NCI-H69 (cell line): ENCODE data around the gene MYL6.

Source experiments
- DNase-seq: peaks from one replicate; lab custom pipeline; 2025; lab: John Stamatoyannopoulos, UW

MYL6 gene

GRCh38 chr12:56158029-56158925 lies at the start of gene MYL6:
MYL6 (plus strand) TSS chr12:56158359; CDS start chr12:56158402, 43 bp downstream.
- DNase-seq, result peak; percentile 100

- no peak for DNase-seq
These were observed 47.6 kb upstream of the MYL6 start for GRCh38 chr12:56110571-56110970.

- DNase-seq, result no peak
These were observed 44.1 kb upstream of the MYL6 start for GRCh38 chr12:56114084-56114483.

- DNase-seq, result peak; percentile 72
These were observed 42.8 kb upstream of the MYL6 start for GRCh38 chr12:56115329-56115728.

- peak; percentile 97 for DNase-seq
These were observed 41.7 kb upstream of the MYL6 start, which contains the start of gene RPL41 for GRCh38 chr12:56116267-56117081. RPL41 (plus strand) TSS chr12:56116633.

GRCh38 chr12:56117082-56117706 lies 41.0 kb upstream of the MYL6 start:
- peak; percentile 50 for DNase-seq

GRCh38 chr12:56117778-56118687 lies 40.1 kb upstream of the MYL6 start, which contains the start of gene ZC3H10:
ZC3H10 (plus strand) TSS chr12:56118266; CDS start chr12:56120563, 2,297 bp downstream.
- peak; percentile 100 for DNase-seq

- DNase-seq, result peak; percentile 46
These were observed 39.3 kb upstream of the MYL6 start for GRCh38 chr12:56118688-56119357.

- peak; percentile 91 for DNase-seq
These were observed 38.8 kb upstream of the MYL6 start for GRCh38 chr12:56119361-56119796.

- no peak for DNase-seq
These were observed 37.9 kb upstream of the MYL6 start for GRCh38 chr12:56120158-56120846.

- no peak for DNase-seq
These were observed 36.8 kb upstream of the MYL6 start for GRCh38 chr12:56121204-56121870.

GRCh38 chr12:56122637-56123036 lies 35.5 kb upstream of the MYL6 start:
- DNase-seq, result peak; percentile 76

GRCh38 chr12:56124133-56124532 lies 34.0 kb upstream of the MYL6 start:
- no peak for DNase-seq

- DNase-seq, result no peak
These were observed 31.4 kb upstream of the MYL6 start for GRCh38 chr12:56126732-56127239.

GRCh38 chr12:56127485-56127887 lies 30.7 kb upstream of the MYL6 start:
- no peak for DNase-seq

GRCh38 chr12:56127888-56128669 lies 30.1 kb upstream of the MYL6 start, which contains the start of gene ESYT1:
ESYT1 (plus strand) TSS chr12:56128267; CDS start chr12:56128320, 53 bp downstream.
- peak; percentile 100 for DNase-seq

GRCh38 chr12:56128670-56129205 lies 29.4 kb upstream of the MYL6 start:
- peak; percentile 63 for DNase-seq
